GM12872 (cell line): ENCODE measurements around the gene SORCS2.

ENCODE experiments used
- CTCF ChIP-seq: IDR thresholded peaks from 3 replicates; pipeline ENCODE4 v1.5.1; 2011; ENCODE audit warnings: low read depth, mild to moderate bottlenecking, low read length, moderate library complexity; ENCODE audit not compliant: insufficient read depth

SORCS2 gene

GRCh38 chr4:7444731-7445130 is 252.4 kb downstream of the SORCS2 start:
- TF ChIP-seq CTCF = no peak

GRCh38 chr4:7447236-7447635 is 254.9 kb downstream of the SORCS2 start:
- TF ChIP-seq CTCF = no peak

GRCh38 chr4:7448036-7448435 is 255.7 kb downstream of the SORCS2 start:
- TF ChIP-seq CTCF = no peak

DNA sequence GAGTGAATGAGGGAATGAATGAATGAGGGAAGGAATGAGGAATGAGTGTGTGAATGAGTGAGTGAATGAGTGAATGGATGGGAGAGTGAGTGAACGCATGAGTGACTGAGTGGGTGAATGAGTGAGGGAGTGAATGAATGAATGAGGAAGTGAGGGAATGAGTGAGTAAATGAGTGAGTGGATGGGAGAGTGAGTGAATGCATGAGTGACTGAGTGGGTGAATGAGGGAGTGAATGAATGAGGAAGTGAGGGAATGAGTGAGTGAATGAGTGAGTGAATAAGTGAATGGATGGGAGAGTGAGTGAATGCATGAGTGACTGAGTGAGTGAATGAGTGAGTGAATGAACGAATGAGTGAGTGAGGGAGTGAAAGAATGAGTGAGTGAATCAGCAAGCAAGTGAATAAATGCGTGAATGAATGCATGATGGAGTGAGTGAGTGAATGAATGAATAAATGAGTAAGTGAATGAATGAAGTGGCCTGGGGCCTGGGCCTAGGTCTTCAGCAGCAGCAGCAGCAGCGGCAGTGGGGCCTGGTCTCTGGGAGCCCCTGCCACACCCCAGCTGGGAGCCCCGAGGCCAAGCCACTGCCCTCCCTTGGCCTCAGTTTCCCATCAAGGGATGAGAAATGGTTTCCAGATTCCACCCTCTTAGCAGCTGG is 258.6 kb downstream of the SORCS2 start:
- no peak for TF ChIP-seq CTCF

DNA sequence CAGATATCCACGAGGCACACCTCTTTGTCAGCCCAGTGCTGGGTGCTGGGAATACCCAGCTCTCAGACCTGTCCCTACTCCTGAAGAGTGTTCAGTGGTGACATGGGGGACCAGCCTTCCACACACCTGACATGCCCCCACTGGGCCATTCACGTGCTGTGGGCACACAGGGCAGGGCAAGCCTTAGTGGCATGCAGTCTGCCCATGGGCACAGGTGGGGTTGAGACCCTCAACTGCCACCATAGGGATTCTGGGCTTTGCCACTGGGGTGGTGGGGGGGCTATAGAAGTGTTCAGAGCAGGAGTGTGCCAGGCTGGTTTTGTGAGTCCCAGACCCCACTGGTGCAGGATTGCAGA is 259.1 kb downstream of the SORCS2 start:
- TF ChIP-seq CTCF = no peak

GRCh38 chr4:7451800-7452199 is 259.5 kb downstream of the SORCS2 start:
- TF ChIP-seq CTCF = no peak

DNA sequence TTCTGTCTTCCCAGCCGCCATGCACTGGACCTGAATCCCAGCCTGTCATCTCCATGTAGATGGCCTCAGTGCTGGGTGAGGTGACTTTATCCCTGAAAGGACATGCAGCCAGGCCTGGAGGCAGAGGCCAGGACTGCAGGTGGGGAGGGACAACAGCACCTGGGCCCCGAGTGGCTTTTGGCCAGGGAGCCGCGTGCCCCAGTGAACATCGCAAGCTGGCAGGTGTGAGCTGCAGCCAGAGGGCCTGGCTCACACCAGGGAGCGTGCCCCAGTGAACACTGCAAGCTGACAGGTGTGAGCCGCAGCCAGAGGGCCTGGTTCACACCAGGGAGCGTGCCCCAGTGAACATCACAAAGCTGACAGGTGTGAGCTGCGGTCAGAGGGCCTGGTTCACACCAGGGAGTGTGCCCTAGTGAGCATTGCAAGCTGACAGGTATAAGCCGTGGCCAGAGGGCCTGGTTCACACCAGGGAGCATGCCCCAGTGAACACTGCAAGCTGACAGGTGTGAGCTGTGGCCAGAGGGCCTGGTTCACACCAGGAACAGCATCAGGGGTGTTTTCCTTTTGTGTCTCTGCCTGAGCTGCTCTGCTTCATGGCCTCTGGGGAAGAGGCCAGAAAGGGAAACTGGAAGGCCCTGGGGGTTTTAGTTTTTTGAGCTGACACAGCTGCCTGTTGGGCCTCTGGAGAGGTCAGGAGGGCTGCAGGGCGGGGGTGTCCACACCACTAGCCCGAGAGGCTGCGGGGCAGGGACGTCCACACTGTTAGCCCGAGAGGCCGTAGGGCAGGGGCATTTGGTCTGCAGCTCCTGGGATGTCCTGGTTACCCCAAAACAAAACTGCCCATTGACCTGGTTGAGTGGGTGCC is 265.1 kb downstream of the SORCS2 start:
- TF ChIP-seq CTCF = no peak
